H9 (cell line): Measurements from ENCODE around the gene GIPC3. TPM values are rescaled to one million over a fixed set of nuclear protein-coding genes. Genes with fewer than 3 reads are reported as not detected.

Experiments used
- DNase-seq: peaks from one replicate; pipeline ENCODE4 v3.0.0-alpha.2; 2017
- H2AFZ ChIP-seq: one replicate; pipeline ENCODE4 v1.6.1; 2013; ENCODE audit warnings: mild to moderate bottlenecking, low read length, control low read depth, moderate library complexity
- H2AK5ac ChIP-seq: 2 replicates; pipeline ENCODE4 v1.6.1; 2013; ENCODE audit warnings: low read length, control low read depth, mixed read lengths; ENCODE audit not compliant: insufficient read length
- H2BK120ac ChIP-seq: one replicate; pipeline ENCODE4 v1.6.1; 2013; ENCODE audit warnings: low read depth, mild to moderate bottlenecking, low read length, control low read depth, inconsistent platforms; ENCODE audit not compliant: poor library complexity, severe bottlenecking
- H2BK12ac ChIP-seq: 2 replicates; pipeline ENCODE4 v1.6.1; 2013; ENCODE audit warnings: low read length, control low read depth, mixed read lengths, low read depth; ENCODE audit not compliant: insufficient read length
- H2BK15ac ChIP-seq: 2 replicates; pipeline ENCODE4 v1.6.1; 2013; ENCODE audit warnings: low read depth, low read length, control low read depth
- H2BK20ac ChIP-seq: one replicate; pipeline ENCODE4 v1.6.1; 2013; ENCODE audit warnings: low read depth, mild to moderate bottlenecking, low read length, control low read depth, inconsistent platforms; ENCODE audit not compliant: poor library complexity, severe bottlenecking
- H2BK5ac ChIP-seq: 2 replicates; pipeline ENCODE4 v1.6.1; 2013; ENCODE audit warnings: low read length, control low read depth, mixed read lengths; ENCODE audit not compliant: insufficient read length
- H3K14ac ChIP-seq: 2 replicates; pipeline ENCODE4 v1.6.1; 2013; ENCODE audit warnings: low read length, control low read depth; ENCODE audit not compliant: insufficient read depth
- H3K18ac ChIP-seq: 2 replicates; pipeline ENCODE4 v1.6.1; 2013; ENCODE audit warnings: low read depth, mild to moderate bottlenecking, mixed read lengths, low read length, control low read depth; ENCODE audit not compliant: insufficient read length
- H3K23ac ChIP-seq: 2 replicates; pipeline ENCODE4 v1.6.1; 2013; ENCODE audit warnings: low read length, control low read depth, mixed read lengths, low read depth; ENCODE audit not compliant: insufficient read length
- H3K23me2 ChIP-seq: 2 replicates; pipeline ENCODE4 v1.6.1; 2013; ENCODE audit warnings: low read depth, mild to moderate bottlenecking, mixed read lengths, low read length, control low read depth; ENCODE audit not compliant: insufficient read length, poor library complexity, severe bottlenecking
- H3K27ac ChIP-seq: 2 replicates; pipeline ENCODE4 v1.5.1; 2013; ENCODE audit warnings: low read length, control low read depth, mixed read lengths, low read depth; ENCODE audit not compliant: insufficient read length
- H3K27me3 ChIP-seq: 2 replicates; pipeline ENCODE4 v1.6.1; 2013; ENCODE audit warnings: low read length, control low read depth, inconsistent platforms; ENCODE audit not compliant: insufficient read depth
- H3K4ac ChIP-seq: 2 replicates; pipeline ENCODE4 v1.6.1; 2013; ENCODE audit warnings: low read depth, mild to moderate bottlenecking, control low read depth, inconsistent platforms, low read length, moderate library complexity
- H3K4me1 ChIP-seq: 2 replicates; pipeline ENCODE4 v1.6.1; 2013; ENCODE audit warnings: low read length, control low read depth, inconsistent platforms; ENCODE audit not compliant: insufficient read depth
- H3K4me2 ChIP-seq: 2 replicates; pipeline ENCODE4 v1.6.1; 2013; ENCODE audit warnings: low read length, control low read depth, mixed read lengths; ENCODE audit not compliant: insufficient read length, insufficient read depth
- H3K56ac ChIP-seq: 2 replicates; pipeline ENCODE4 v1.6.1; 2013; ENCODE audit warnings: low read depth, mild to moderate bottlenecking, mixed read lengths, low read length, control low read depth; ENCODE audit not compliant: insufficient read length
- H3K79me1 ChIP-seq: 2 replicates; pipeline ENCODE4 v1.6.1; 2013; ENCODE audit warnings: low read depth, mild to moderate bottlenecking, moderate library complexity, low read length, control low read depth, inconsistent platforms; ENCODE audit not compliant: insufficient read depth, poor library complexity, severe bottlenecking
- H3K79me2 ChIP-seq: 2 replicates; pipeline ENCODE4 v1.6.1; 2013; ENCODE audit warnings: low read length, control low read depth, inconsistent platforms; ENCODE audit not compliant: insufficient read depth
- H3K9ac ChIP-seq: 2 replicates; pipeline ENCODE4 v1.6.1; 2013; ENCODE audit warnings: low read length, control low read depth, mixed read lengths; ENCODE audit not compliant: insufficient read length; ENCODE audit errors: extremely low read depth
- H3K9me3 ChIP-seq: one replicate; pipeline ENCODE4 v1.6.1; 2013; ENCODE audit warnings: low read depth, low read length, inconsistent platforms; ENCODE audit not compliant: control insufficient read depth
- H3T11ph ChIP-seq: one replicate; pipeline ENCODE4 v1.6.1; 2013; ENCODE audit warnings: mild to moderate bottlenecking, low read length, control low read depth, inconsistent platforms
- H4K20me1 ChIP-seq: one replicate; pipeline ENCODE4 v1.6.1; 2013; ENCODE audit not compliant: control insufficient read depth, insufficient read length, insufficient read depth
- H4K5ac ChIP-seq: 2 replicates; pipeline ENCODE4 v1.6.1; 2013; ENCODE audit warnings: low read depth, mild to moderate bottlenecking, mixed read lengths, low read length, control low read depth; ENCODE audit not compliant: insufficient read length
- H4K8ac ChIP-seq: replicated peaks from 2 replicates; pipeline ENCODE4 v1.6.1; 2013; ENCODE audit warnings: low read length, control low read depth, mixed read lengths, low read depth; ENCODE audit not compliant: insufficient read length
- H4K91ac ChIP-seq: 2 replicates; pipeline ENCODE4 v1.6.1; 2013; ENCODE audit warnings: low read depth, mild to moderate bottlenecking, moderate library complexity, mixed read lengths, low read length, control low read depth; ENCODE audit not compliant: insufficient read length
- H3K27ac Mint-ChIP-seq, 3 experiments: 2 replicates in 2 of 3; 3 replicates in 1 of 3; pipeline ENCODE4 v1.8.0; 2020 to 2021; ENCODE audit warnings: mixed read lengths in 3 of 3, mild to moderate bottlenecking in 1 of 3, moderate library complexity in 1 of 3
- H3K27me3 Mint-ChIP-seq: 2 replicates; pipeline ENCODE4 v1.8.0; 2021; ENCODE audit warnings: low read depth, mild to moderate bottlenecking, moderate library complexity, mixed read lengths
- H3K36me3 Mint-ChIP-seq, 3 experiments: 2 replicates in 2 of 3; 3 replicates in 1 of 3; pipeline ENCODE4 v1.8.0; 2020 to 2021; ENCODE audit warnings: low read depth in 3 of 3, mixed read lengths in 3 of 3; ENCODE audit not compliant: insufficient read depth in 1 of 3
- H3K4me1 Mint-ChIP-seq, 2 experiments: 2 replicates each; pipeline ENCODE4 v1.8.0; 2020; ENCODE audit warnings: mixed read lengths in 2 of 2
- H3K4me3 Mint-ChIP-seq, 2 experiments: 2 replicates in 1 of 2; 3 replicates in 1 of 2; pipeline ENCODE4 v1.8.0; 2020 to 2021; ENCODE audit warnings: mild to moderate bottlenecking in 2 of 2, mixed read lengths in 2 of 2, moderate library complexity in 1 of 2
- H3K9me3 Mint-ChIP-seq, 2 experiments: 2 replicates in 1 of 2; 3 replicates in 1 of 2; pipeline ENCODE4 v1.8.0; 2020; ENCODE audit warnings: mild to moderate bottlenecking in 2 of 2, mixed read lengths in 2 of 2, moderate library complexity in 1 of 2
- CTCF ChIP-seq: fragments of 200-600 bp; sonication (generic); conservative IDR thresholded peaks from 3 replicates; pipeline ENCODE4 v1.8.0; 2021; ENCODE audit warnings: antibody characterized with exemption, mild to moderate bottlenecking
- WGBS: extraction: QIAGEN DNeasy Blood & Tissue Kit; methylation state at CpG from one replicate; pipeline ENCODE4 v1.1.7; 2013; ENCODE audit warnings: missing lambda C conversion rate, low lambda C conversion rate, mixed read lengths; ENCODE audit not compliant: insufficient read length; ENCODE audit errors: extremely low coverage; 5-methylcytosine and 5-hydroxymethylcytosine counted together
- total RNA-seq: library from RNA; stranded (reverse); gene quantifications from 2 replicates; pipeline ENCODE4 v1.2.1, GENCODE V29; 2021

The GIPC3 gene
- total RNA-seq, 1 experiment from 2014 or later = 1.6 TPM

DNA sequence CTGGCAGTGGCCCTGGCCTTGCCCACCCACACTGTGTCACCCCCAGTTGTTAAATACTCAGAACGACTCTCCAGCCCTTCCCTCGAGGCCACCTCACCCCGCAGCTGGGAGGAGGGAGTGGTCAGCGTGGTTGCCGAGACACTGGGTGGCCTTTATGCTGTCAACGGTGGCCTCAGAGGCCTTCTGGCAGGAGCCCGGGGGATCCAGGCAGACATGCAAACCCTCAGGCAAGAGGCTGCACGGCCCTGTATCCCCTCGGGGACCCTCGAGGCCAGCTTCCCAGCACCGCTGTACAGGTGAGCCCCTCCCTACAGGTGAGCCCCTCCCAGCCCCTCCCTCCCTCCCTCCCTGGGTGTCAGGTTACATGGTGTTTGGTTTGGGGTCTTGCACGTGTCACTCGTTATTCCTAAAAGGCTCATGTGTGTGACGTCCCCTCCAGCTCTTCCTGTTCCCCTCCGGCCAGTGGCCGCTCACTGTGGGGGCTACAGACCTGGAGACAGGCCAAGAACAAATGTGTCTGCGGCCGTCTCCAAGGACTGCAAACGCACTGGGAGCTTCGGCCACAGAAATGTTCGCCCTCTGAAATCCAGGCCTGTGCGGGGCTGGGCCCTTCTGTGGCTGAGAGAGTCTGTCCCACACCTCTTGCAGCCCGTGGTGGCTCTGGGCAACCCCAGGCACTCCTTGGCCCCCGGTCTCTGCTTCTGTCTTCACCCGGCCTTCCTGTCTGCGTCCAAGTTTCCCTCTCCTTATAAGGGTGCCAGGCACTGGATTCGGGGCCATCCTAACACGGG lies 46.1 kb upstream of the GIPC3 start, which contains the start of gene TEKTIP1:
Gene TEKTIP1 (plus strand): TSS at position 210 of the 791 bp plus-strand sequence. CDS start 4 bp downstream, at position 214.
- H3K4me3 Mint-ChIP-seq = peak within 1 kb of the TSS in 1 of 2 experiments; percentile 38; a peak in 1 of 5 replicates
- H3K27ac ChIP-seq = no peak within 1 kb of the TSS
- H4K20me1 ChIP-seq = no peaks in the 10 kb centered on the region
- no peaks in the 10 kb centered on the region for H3K9me3 ChIP-seq
- H3K23me2 ChIP-seq = no peaks in the 10 kb centered on the region
- no peaks in the 10 kb centered on the region for H3K79me2 ChIP-seq
- no peak within 1 kb of the TSS for H3K4me2 ChIP-seq
- H3K27me3 ChIP-seq = no peaks in the 10 kb centered on the region
- H3K56ac ChIP-seq = no peak within 1 kb of the TSS
- no peaks in the 10 kb centered on the region for H3K79me1 ChIP-seq
- H2BK12ac ChIP-seq = no peak within 1 kb of the TSS
- H2AK5ac ChIP-seq = no peak within 1 kb of the TSS
- no peak within 1 kb of the TSS for H2BK20ac ChIP-seq
- no peak within 1 kb of the TSS for H2BK15ac ChIP-seq
- no peak within 1 kb of the TSS for H4K5ac ChIP-seq
- H3K23ac ChIP-seq = no peak within 1 kb of the TSS
- peaks cover 6 to 14% of the 10 kb centered on the region in 2 experiments; a peak in 3 of 4 replicates for H3K4me1 Mint-ChIP-seq
- no peak within 1 kb of the TSS for H2AFZ ChIP-seq
- H3K4ac ChIP-seq = no peak within 1 kb of the TSS
- no peak within 1 kb of the TSS for H3K18ac ChIP-seq
- no peaks in the 10 kb centered on the region; the same call in 1 of the 2 replicates for H3K27me3 Mint-ChIP-seq
- no peak within 1 kb of the TSS for H3K9ac ChIP-seq
- no peak for TF ChIP-seq CTCF
- whole genome bisulfite sequencing = no CpG with 5 or more reads among the region's 28 CpGs
- no peak within 1 kb of the TSS for H4K91ac ChIP-seq
- H4K8ac ChIP-seq = no peak within 1 kb of the TSS
- no peak within 1 kb of the TSS for H3K14ac ChIP-seq
- H2BK120ac ChIP-seq = no peak within 1 kb of the TSS
- no peak within 1 kb of the TSS for H2BK5ac ChIP-seq
- H3K27ac Mint-ChIP-seq = peak within 1 kb of the TSS; percentile 50 to 86 (median 73); a peak in 5 of 7 replicates
- H3T11ph ChIP-seq = no peak within 1 kb of the TSS
- H3K9me3 Mint-ChIP-seq = no peaks in the 10 kb centered on the region
- peak; percentile 66 for DNase-seq
- no peaks in the 10 kb centered on the region for H3K4me1 ChIP-seq
- H3K36me3 Mint-ChIP-seq = peaks cover 9 to 37% (median 36%) of the 10 kb centered on the region in 3 experiments; a peak in 6 of 7 replicates
